Measurements from ENCODE around the gene TECTB.

DNA sequence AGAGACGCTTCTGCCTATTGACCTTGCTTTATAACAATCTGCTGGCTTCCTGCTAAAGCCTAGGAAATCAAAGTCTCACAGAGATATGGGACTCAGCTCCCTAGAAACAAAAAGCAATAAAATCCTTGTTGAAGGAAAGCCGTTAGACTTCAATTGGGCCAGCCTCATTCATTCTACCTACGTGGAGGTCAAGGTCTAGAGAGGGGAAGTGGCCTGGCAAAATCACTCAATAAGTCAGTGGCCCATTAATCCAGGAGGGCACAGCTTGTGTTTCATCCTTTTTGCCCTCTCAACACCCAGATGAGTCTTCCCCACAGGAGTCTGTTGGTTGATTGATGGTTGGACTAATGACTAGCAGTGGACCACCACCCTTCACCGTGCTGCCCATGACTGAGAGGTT is 50.3 kb downstream of the TECTB start:
- TF ChIP-seq CTCF (IDR thresholded peaks at IDR 0.05; ENCODE audit: low read depth, low read length, poor library complexity, severe bottlenecking) (no peak), EZH2phosphoT487 (IDR thresholded peaks at IDR 0.05; ENCODE audit: borderline replicate concordance, low read length) (no peak)
